CD4-positive, alpha-beta memory T cell (primary cell): ENCODE data around the gene NKAIN2. TPM values are rescaled to one million over a fixed set of nuclear protein-coding genes. Genes with fewer than 3 reads are reported as not detected.

ENCODE experiments used
- CTCF ChIA-PET: fragments of 350-600 bp; sonication (Branson Sonifier 250); formaldehyde crosslinking; loops from one replicate; lab custom pipeline; 2021; ENCODE audit warnings: inconsistent platforms; ENCODE audit not compliant: partially characterized antibody; lab: Charles Lee
- POLR2A ChIA-PET: fragments of 350-600 bp; sonication (Branson Sonifier 250); formaldehyde crosslinking; loops from one replicate; lab custom pipeline; 2021; ENCODE audit not compliant: partially characterized antibody; lab: Charles Lee
- DNase-seq, 5 donors: peaks; one replicate each; pipeline versions ENCODE4 v3.0.0 to v3.0.0-alpha.2; 2020 to 2022; ENCODE audit warnings: mixed read lengths in 1 of 5
- H3K27ac ChIP-seq: one replicate; pipeline ENCODE4 v1.7.0; 2013; ENCODE audit warnings: low read depth, low read length
- H3K27me3 ChIP-seq: 2 replicates; pipeline ENCODE4 v1.7.0; 2013; ENCODE audit warnings: mild to moderate bottlenecking, low read length, moderate library complexity; ENCODE audit not compliant: insufficient read depth
- H3K36me3 ChIP-seq: 2 replicates; pipeline ENCODE4 v1.7.0; 2013; ENCODE audit warnings: mild to moderate bottlenecking, low read length, moderate library complexity; ENCODE audit not compliant: insufficient read depth
- H3K4me1 ChIP-seq: 2 replicates; pipeline ENCODE4 v1.7.0; 2013; ENCODE audit warnings: mild to moderate bottlenecking, low read length, moderate library complexity; ENCODE audit not compliant: insufficient read depth
- H3K4me3 ChIP-seq, 2 donors: one replicate each; pipeline ENCODE4 v1.7.0; 2013; ENCODE audit warnings: low read length in 2 of 2, mild to moderate bottlenecking in 1 of 2
- H3K9me3 ChIP-seq, 2 donors: one replicate each; pipeline ENCODE4 v1.7.0; 2013; ENCODE audit warnings: low read length in 2 of 2, control low read depth in 1 of 2; ENCODE audit not compliant: control insufficient read depth in 1 of 2
- H3K27ac Mint-ChIP-seq, 7 donors: one replicate each; pipeline ENCODE4 v1.8.0; 2020 to 2021; ENCODE audit warnings: mixed read lengths in 7 of 7, mild to moderate bottlenecking in 6 of 7, inconsistent platforms in 3 of 7, moderate library complexity in 3 of 7
- H3K27me3 Mint-ChIP-seq, 2 donors: one replicate each; pipeline ENCODE4 v1.8.0; 2020 to 2021; ENCODE audit warnings: mixed read lengths in 2 of 2
- H3K36me3 Mint-ChIP-seq, 2 donors: one replicate each; pipeline ENCODE4 v1.8.0; 2020 to 2021; ENCODE audit warnings: mixed read lengths in 2 of 2, inconsistent platforms in 1 of 2, mild to moderate bottlenecking in 1 of 2
- H3K4me1 Mint-ChIP-seq, 4 donors: one replicate each; pipeline ENCODE4 v1.8.0; 2020 to 2021; ENCODE audit warnings: mixed read lengths in 4 of 4, mild to moderate bottlenecking in 1 of 4
- H3K4me3 Mint-ChIP-seq, 8 donors: one replicate each; pipeline ENCODE4 v1.8.0; 2020 to 2021; ENCODE audit warnings: mixed read lengths in 8 of 8, mild to moderate bottlenecking in 7 of 8, moderate library complexity in 6 of 8, inconsistent platforms in 3 of 8
- H3K9me3 Mint-ChIP-seq, 8 donors: one replicate each; pipeline ENCODE4 v1.8.0; 2020 to 2021; ENCODE audit warnings: mixed read lengths in 8 of 8, mild to moderate bottlenecking in 5 of 8, inconsistent platforms in 3 of 8, moderate library complexity in 1 of 8
- intact Hi-C: fragments of 100-400 bp; cut with micrococcal nuclease; formaldehyde crosslinking; loops from one replicate; pipeline ENCODE4 v1.15.1; 2023
- polyA plus RNA-seq, 2 donors: library from polyadenylated mRNA; unstranded; fragments of 300-500 nt; fragmentation: Illumina TruSeq; gene quantifications; one replicate each; pipeline ENCODE4 v1.2.3, GENCODE V29; 2021
- total RNA-seq, 2 experiments: library from RNA; stranded (reverse); gene quantifications; one replicate each; pipeline ENCODE4 v1.2.3, GENCODE V29; 2021

Gene NKAIN2
- total and polyA plus RNA-seq, 4 experiments from 2014 or later, result not detected

GRCh38 chr6:124131779-124132178, 328.1 kb downstream of the NKAIN2 start:
- ChIA-PET CTCF (no interaction called here), POLR2A (no interaction called here)
- Histone ChIP-seq H3K27me3 (no peaks in the 10 kb centered on the region), H3K9me3 (no peaks in the 10 kb centered on the region), H3K36me3 (no peaks in the 10 kb centered on the region), H3K4me1 (no peaks in the 10 kb centered on the region), H3K4me3 (no peak overlapping the region), H3K27ac (no peak overlapping the region)
- intact Hi-C loops, result no loop called here
- H3K27ac Mint-ChIP-seq, result no peak overlapping the region
- H3K36me3 Mint-ChIP-seq, result no peaks in the 10 kb centered on the region
- H3K27me3 Mint-ChIP-seq, result no peaks in the 10 kb centered on the region
- no peak overlapping the region for H3K4me3 Mint-ChIP-seq
- no peak for DNase-seq
- H3K9me3 Mint-ChIP-seq, result peaks cover 1 to 12% (median 4%) of the 10 kb centered on the region in 8 donors
- no peaks in the 10 kb centered on the region for H3K4me1 Mint-ChIP-seq

- Histone ChIP-seq H3K27ac (no peak overlapping the region), H3K4me1 (no peaks in the 10 kb centered on the region), H3K36me3 (no peaks in the 10 kb centered on the region), H3K27me3 (no peaks in the 10 kb centered on the region), H3K4me3 (no peak overlapping the region), H3K9me3 (no peaks in the 10 kb centered on the region)
- Mint-ChIP-seq H3K4me1 (no peaks in the 10 kb centered on the region), H3K9me3 (peaks cover 0 to 12% (median 4%) of the 10 kb centered on the region in 8 donors), H3K4me3 (no peak overlapping the region), H3K27ac (no peak overlapping the region), H3K27me3 (no peaks in the 10 kb centered on the region), H3K36me3 (no peaks in the 10 kb centered on the region)
- ChIA-PET CTCF (no interaction called here), POLR2A (no interaction called here)
- intact Hi-C loops, result no loop called here
- no peak for DNase-seq
Measured at GRCh38 chr6:124132256-124132655, 328.6 kb downstream of the NKAIN2 start.

GRCh38 chr6:124142852-124143251, 339.2 kb downstream of the NKAIN2 start:
- Histone ChIP-seq H3K36me3 (no peaks in the 10 kb centered on the region), H3K27ac (no peak overlapping the region), H3K27me3 (no peaks in the 10 kb centered on the region), H3K4me3 (no peak overlapping the region), H3K4me1 (no peaks in the 10 kb centered on the region), H3K9me3 (no peaks in the 10 kb centered on the region)
- peaks cover 0 to 6% (median 4%) of the 10 kb centered on the region in 8 donors for H3K9me3 Mint-ChIP-seq
- H3K4me1 Mint-ChIP-seq, result no peaks in the 10 kb centered on the region
- POLR2A ChIA-PET, result no interaction called here
- no peak overlapping the region for H3K4me3 Mint-ChIP-seq
- no peaks in the 10 kb centered on the region for H3K27me3 Mint-ChIP-seq
- H3K27ac Mint-ChIP-seq, result no peak overlapping the region
- CTCF ChIA-PET, result no interaction called here
- DNase-seq, result no peak
- intact Hi-C loops, result no loop called here
- H3K36me3 Mint-ChIP-seq, result no peaks in the 10 kb centered on the region

- Histone ChIP-seq H3K4me1 (no peaks in the 10 kb centered on the region), H3K27ac (no peak overlapping the region), H3K36me3 (no peaks in the 10 kb centered on the region), H3K27me3 (no peaks in the 10 kb centered on the region), H3K9me3 (no peaks in the 10 kb centered on the region), H3K4me3 (no peak overlapping the region)
- DNase-seq, result no peak
- ChIA-PET POLR2A (no interaction called here), CTCF (no interaction called here)
- Mint-ChIP-seq H3K27me3 (no peaks in the 10 kb centered on the region), H3K4me3 (no peak overlapping the region), H3K9me3 (peaks cover 0 to 6% (median 4%) of the 10 kb centered on the region in 8 donors), H3K4me1 (no peaks in the 10 kb centered on the region), H3K36me3 (no peaks in the 10 kb centered on the region), H3K27ac (no peak overlapping the region)
- intact Hi-C loops, result no loop called here
Measured at GRCh38 chr6:124143435-124143834, 339.8 kb downstream of the NKAIN2 start.

- POLR2A ChIA-PET, result no interaction called here
- H3K9me3 ChIP-seq, result no peaks in the 10 kb centered on the region
- no peak overlapping the region for H3K4me3 ChIP-seq
- Mint-ChIP-seq H3K36me3 (no peaks in the 10 kb centered on the region), H3K4me3 (no peak overlapping the region), H3K27ac (no peak overlapping the region), H3K4me1 (no peaks in the 10 kb centered on the region), H3K27me3 (no peaks in the 10 kb centered on the region), H3K9me3 (peaks cover 0 to 7% (median 3%) of the 10 kb centered on the region in 8 donors)
- H3K27me3 ChIP-seq, result no peaks in the 10 kb centered on the region
- intact Hi-C loops, result no loop called here
- H3K27ac ChIP-seq, result no peak overlapping the region
- H3K36me3 ChIP-seq, result no peaks in the 10 kb centered on the region
- CTCF ChIA-PET, result no interaction called here
- no peaks in the 10 kb centered on the region for H3K4me1 ChIP-seq
- no peak for DNase-seq
Measured at GRCh38 chr6:124147621-124148020, 344.0 kb downstream of the NKAIN2 start.

- no peak overlapping the region for H3K27ac Mint-ChIP-seq
- Histone ChIP-seq H3K4me1 (no peaks in the 10 kb centered on the region), H3K27ac (no peak overlapping the region), H3K36me3 (no peaks in the 10 kb centered on the region), H3K9me3 (no peaks in the 10 kb centered on the region), H3K27me3 (no peaks in the 10 kb centered on the region), H3K4me3 (no peak overlapping the region)
- ChIA-PET CTCF (no interaction called here), POLR2A (no interaction called here)
- no peaks in the 10 kb centered on the region for H3K36me3 Mint-ChIP-seq
- no peaks in the 10 kb centered on the region for H3K4me1 Mint-ChIP-seq
- H3K9me3 Mint-ChIP-seq, result peaks cover 0 to 10% (median 3%) of the 10 kb centered on the region in 8 donors
- intact Hi-C loops, result no loop called here
- no peak overlapping the region for H3K4me3 Mint-ChIP-seq
- H3K27me3 Mint-ChIP-seq, result no peaks in the 10 kb centered on the region
- no peak for DNase-seq
Measured at GRCh38 chr6:124148236-124148957, 344.7 kb downstream of the NKAIN2 start.

- Histone ChIP-seq H3K9me3 (no peaks in the 10 kb centered on the region), H3K4me3 (no peak overlapping the region), H3K27ac (no peak overlapping the region), H3K36me3 (no peaks in the 10 kb centered on the region), H3K4me1 (no peaks in the 10 kb centered on the region), H3K27me3 (no peaks in the 10 kb centered on the region)
- H3K4me1 Mint-ChIP-seq, result no peaks in the 10 kb centered on the region
- H3K36me3 Mint-ChIP-seq, result no peaks in the 10 kb centered on the region
- no peak for DNase-seq
- intact Hi-C loops, result no loop called here
- POLR2A ChIA-PET, result no interaction called here
- H3K9me3 Mint-ChIP-seq, result peaks cover 0 to 8% (median under 1%) of the 10 kb centered on the region in 8 donors
- H3K27me3 Mint-ChIP-seq, result no peaks in the 10 kb centered on the region
- no peak overlapping the region for H3K4me3 Mint-ChIP-seq
- CTCF ChIA-PET, result no interaction called here
- H3K27ac Mint-ChIP-seq, result no peak overlapping the region
Measured at GRCh38 chr6:124149646-124150045, 346.0 kb downstream of the NKAIN2 start.
